Ovary (tissue), 9 donors: ENCODE data around the gene KCTD16. TPM values are rescaled to one million over a fixed set of nuclear protein-coding genes. Genes with fewer than 3 reads are reported as not detected.

Experiments
- DNase-seq, 5 donors: peaks; one replicate each; pipeline ENCODE4 v3.0.0-alpha.2; 2019 to 2020
- H3K27ac ChIP-seq, 2 donors: fragments of 200-600 bp; one replicate each; pipeline versions ENCODE4 v1.5.1 to v1.8.0; 2019 to 2022
- H3K27me3 ChIP-seq: fragments of 200-600 bp; one replicate; pipeline ENCODE4 v1.8.0; 2022
- H3K36me3 ChIP-seq: fragments of 200-600 bp; sonication (generic); one replicate; pipeline ENCODE4 v1.5.1; 2019
- H3K4me1 ChIP-seq: one replicate; pipeline ENCODE4 v1.8.1; 2013; ENCODE audit warnings: mild to moderate bottlenecking, moderate library complexity; ENCODE audit not compliant: insufficient read depth
- H3K4me3 ChIP-seq: fragments of 200-600 bp; sonication (generic); one replicate; pipeline ENCODE4 v1.5.1; 2017
- H3K9me3 ChIP-seq, 2 donors: fragments of 200-600 bp in 1 of 2; sonication (generic) in 1 of 2; one replicate each; pipeline versions ENCODE4 v1.5.1 to v1.8.1; 2013 to 2019; ENCODE audit warnings: mild to moderate bottlenecking in 1 of 2, moderate library complexity in 1 of 2
- CTCF ChIP-seq, 3 donors: fragments of 450-650 bp in 2 of 3; fragments of 200-600 bp in 1 of 3; IDR thresholded peaks; one replicate each; pipeline versions ENCODE4 v1.5.1 to v1.8.0; 2016 to 2022; ENCODE audit warnings: antibody characterized with exemption in 3 of 3, mild to moderate bottlenecking in 1 of 3
- EP300 ChIP-seq: sonication (generic); formaldehyde crosslinking; IDR thresholded peaks from one replicate; pipeline ENCODE4 v1.6.1; 2017; ENCODE audit warnings: antibody characterized with exemption
- POLR2A ChIP-seq: fragments of 450-650 bp; IDR thresholded peaks from one replicate; pipeline ENCODE4 v1.6.1; 2017; ENCODE audit warnings: antibody characterized with exemption, mild to moderate bottlenecking, moderate library complexity
- WGBS, 3 donors: extraction: QIAGEN DNeasy Blood & Tissue Kit in 1 of 3; methylation state at CpG; one replicate each; pipeline versions ENCODE4 v1.1.5 to v1.1.7; 2013 to 2017; 5-methylcytosine and 5-hydroxymethylcytosine counted together
- intact Hi-C, 4 donors: fragments of 100-400 bp; cut with DNase I; formaldehyde crosslinking; loops; one replicate each; pipeline versions ENCODE4 v1.11.0 to v1.15.1; 2022 to 2023
- polyA plus RNA-seq, 2 donors: library from polyadenylated mRNA; stranded (reverse); fragments of 200-250 nt in 1 of 2; fragments of 350-450 nt in 1 of 2; fragmentation: Illumina TruSeq in 1 of 2; extraction: RNeasy Lipid Tissue Mini Kit (QIAGEN cat#74804) in 1 of 2; gene quantifications; one replicate each; pipeline ENCODE4 v1.2.3, GENCODE V29; 2013 to 2014
- total RNA-seq, 7 donors: library from RNA; depleted of rRNA in 2 of 7; stranded (reverse); fragments of >200 nt in 2 of 7; fragmentation: NEBNext Ultra II Directional in 3 of 7; extraction: Animal tissue kit (Norgen Biotek cat#: 25700) in 3 of 7; gene quantifications; one replicate each; pipeline versions ENCODE4 v1.1.0 to v1.2.4, GENCODE V29; 2016 to 2023
- donor health status: DM: no; HTN: no; CAD: no; lungs with moderate emphysema.
- donor health status: DM: no; HTN: no; CAD: no.
- donor health status: Bipolar disorder and iron deficiency.
- donor health status: DM: yes; HTN: yes; CAD: no.
- donor health status: DM: no; HTN: no; CAD: no.
- donor health status: DM: yes; HTN: yes; CAD: no.

The KCTD16 gene
- total and polyA plus RNA-seq, 9 donors = under 0.01 to 0.46 (median 0.13) TPM; not detected in 1

GRCh38 chr5:144485540-144485939 is 314.9 kb downstream of the KCTD16 start:
- Histone ChIP-seq H3K4me3 (no peak overlapping the region), H3K9me3 (no peaks in the 10 kb centered on the region)
- WGBS, 3 donors = 77 to 91% (median 79%) methylated on average over 2 of the region's 2 CpGs

GRCh38 chr5:144487207-144487606 is 316.5 kb downstream of the KCTD16 start:
- no peaks in the 10 kb centered on the region for H3K36me3 ChIP-seq
- H3K27ac ChIP-seq = no peak overlapping the region
- TF ChIP-seq POLR2A = no peak
- no peak for TF ChIP-seq EP300
- TF ChIP-seq CTCF (IDR thresholded peaks at IDR 0.05) = no peak
- no peaks in the 10 kb centered on the region for H3K4me1 ChIP-seq
- H3K9me3 ChIP-seq = no peaks in the 10 kb centered on the region
- DNase-seq = no peak
- no peaks in the 10 kb centered on the region for H3K27me3 ChIP-seq
- intact Hi-C loops = no loop called here
- no peak overlapping the region for H3K4me3 ChIP-seq
- 29 to 47% (median 43%) methylated on average over 1 of the region's 1 CpG for WGBS, 3 donors

More at GRCh38 chr5:144485540-144485939, 314.9 kb downstream of the KCTD16 start:
- Histone ChIP-seq H3K27ac (no peak overlapping the region), H3K27me3 (no peaks in the 10 kb centered on the region), H3K4me1 (no peaks in the 10 kb centered on the region), H3K36me3 (no peaks in the 10 kb centered on the region)
- TF ChIP-seq POLR2A (no peak), CTCF (IDR thresholded peaks at IDR 0.05) (no peak), EP300 (no peak)
- intact Hi-C loops = no loop called here
- DNase-seq = no peak

GRCh38 chr5:144487761-144488160 is 317.1 kb downstream of the KCTD16 start:
- Histone ChIP-seq H3K27me3 (no peaks in the 10 kb centered on the region), H3K4me1 (no peaks in the 10 kb centered on the region), H3K4me3 (no peak overlapping the region), H3K27ac (no peak overlapping the region), H3K36me3 (no peaks in the 10 kb centered on the region), H3K9me3 (no peaks in the 10 kb centered on the region)
- intact Hi-C loops = no loop called here
- no peak for TF ChIP-seq EP300
- TF ChIP-seq CTCF (IDR thresholded peaks at IDR 0.05) = no peak
- no peak for TF ChIP-seq POLR2A
- no peak for DNase-seq

DNA sequence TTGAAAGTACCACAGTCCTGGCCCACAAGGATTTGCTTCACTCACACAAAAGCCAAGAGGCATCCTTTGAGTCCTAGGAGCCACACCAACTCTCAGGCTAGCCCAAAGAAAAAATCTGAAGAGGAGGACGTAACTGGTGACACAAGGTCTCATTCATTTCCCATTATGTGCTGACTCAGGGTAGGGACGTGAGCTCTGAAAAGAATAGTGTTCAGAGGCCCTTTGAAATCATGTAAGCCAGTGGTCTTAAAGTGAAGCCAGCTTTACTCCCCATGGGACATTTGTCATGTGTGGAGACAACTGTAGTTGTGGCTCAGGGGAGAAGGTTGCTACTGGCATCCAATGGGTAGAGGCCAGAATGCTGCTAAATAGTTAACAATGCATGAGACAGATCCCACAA is 332.4 kb downstream of the KCTD16 start:
- Histone ChIP-seq H3K4me1 (no peaks in the 10 kb centered on the region), H3K36me3 (no peaks in the 10 kb centered on the region), H3K4me3 (no peak overlapping the region), H3K27ac (no peak overlapping the region), H3K27me3 (no peaks in the 10 kb centered on the region), H3K9me3 (no peaks in the 10 kb centered on the region)
- TF ChIP-seq EP300 (no peak), POLR2A (no peak), CTCF (IDR thresholded peaks at IDR 0.05) (no peak)
- intact Hi-C loops = no loop called here
- no peak for DNase-seq
- WGBS, 3 donors = 77 to 91% (median 80%) methylated on average over 2 of the region's 2 CpGs
